HepG2 (cell line): ENCODE results near the gene HILPDA. TPM values are rescaled to one million over a fixed set of nuclear protein-coding genes. Genes with fewer than 3 reads are reported as not detected.
A peak's percentile ranks its signal among the peaks of the same experiment; 100 is the strongest.

Source experiments
- ERF ChIP-seq: IDR thresholded peaks from 2 replicates; pipeline ENCODE4 v1.6.1; 2018; ENCODE audit warnings: missing biosample characterization, missing genetic modification reagents
- HDAC1 ChIP-seq: sonication (generic); formaldehyde crosslinking; IDR thresholded peaks from 2 replicates; pipeline ENCODE4 v1.5.1; 2020; ENCODE audit warnings: mild to moderate bottlenecking, missing genetic modification reagents
- HIVEP1 ChIP-seq: sonication (generic); formaldehyde crosslinking; IDR thresholded peaks from 2 replicates; pipeline ENCODE4 v1.4.0; 2020; ENCODE audit warnings: mild to moderate bottlenecking, missing genetic modification reagents
- MED1 ChIP-seq: sonication (generic); formaldehyde crosslinking; IDR thresholded peaks from 2 replicates; pipeline ENCODE4 v1.4.0; 2020; ENCODE audit warnings: missing genetic modification reagents
- NFKB2 ChIP-seq: sonication (generic); formaldehyde crosslinking; IDR thresholded peaks from 2 replicates; pipeline ENCODE4 v1.4.0; 2020; ENCODE audit warnings: missing genetic modification reagents, borderline replicate concordance
- ZC3H13 ChIP-seq: sonication (generic); formaldehyde crosslinking; IDR thresholded peaks from 2 replicates; pipeline ENCODE4 v1.8.1; 2023; ENCODE audit warnings: mild to moderate bottlenecking, missing genetic modification reagents, moderate library complexity
- ZMYM3 ChIP-seq: sonication (generic); formaldehyde crosslinking; IDR thresholded peaks from 2 replicates; pipeline ENCODE4 v1.5.1; 2020; ENCODE audit warnings: mild to moderate bottlenecking, missing genetic modification reagents
- ZMYM4 ChIP-seq: sonication (generic); formaldehyde crosslinking; IDR thresholded peaks from 2 replicates; pipeline ENCODE4 v1.8.1; 2023; ENCODE audit warnings: mild to moderate bottlenecking, missing genetic modification reagents
- ZNF264 ChIP-seq: sonication (generic); formaldehyde crosslinking; IDR thresholded peaks from 2 replicates; pipeline ENCODE4 v1.4.0; 2020; ENCODE audit warnings: missing genetic modification reagents
- ZNF292 ChIP-seq: sonication (generic); formaldehyde crosslinking; IDR thresholded peaks from 2 replicates; pipeline ENCODE4 v1.8.1; 2022; ENCODE audit warnings: mild to moderate bottlenecking, low read depth, missing genetic modification reagents, borderline replicate concordance
- ZNF350 ChIP-seq: sonication (generic); formaldehyde crosslinking; IDR thresholded peaks from 2 replicates; pipeline ENCODE4 v1.4.0; 2020; ENCODE audit warnings: mild to moderate bottlenecking, low read depth, missing genetic modification reagents, borderline replicate concordance
- ZNF558 ChIP-seq: sonication (generic); formaldehyde crosslinking; IDR thresholded peaks from 2 replicates; pipeline ENCODE4 v1.9.0; 2022; ENCODE audit warnings: mild to moderate bottlenecking, missing genetic modification reagents, borderline replicate concordance
- ZNF670 ChIP-seq: sonication (generic); formaldehyde crosslinking; IDR thresholded peaks from 2 replicates; pipeline ENCODE4 v1.8.0; 2022; ENCODE audit warnings: mild to moderate bottlenecking, missing genetic modification reagents, borderline replicate concordance
- ZNF772 ChIP-seq: sonication (generic); formaldehyde crosslinking; IDR thresholded peaks from 2 replicates; pipeline ENCODE4 v1.5.0; 2020; ENCODE audit warnings: mild to moderate bottlenecking, missing genetic modification reagents
- ZZZ3 ChIP-seq: sonication (generic); formaldehyde crosslinking; IDR thresholded peaks from 2 replicates; pipeline ENCODE4 v1.4.0; 2020; ENCODE audit warnings: missing genetic modification reagents, mild to moderate bottlenecking, borderline replicate concordance
- polyA plus RNA-seq, 8 experiments: library from polyadenylated mRNA; depleted of rRNA in 3 of 8; stranded (reverse) in 7 of 8; unstranded in 1 of 8; fragments of >200 nt; fragmentation: Illumina TruSeq in 4 of 8; extraction: Trizol in 4 of 8; gene quantifications; 2 replicates each; pipeline versions ENCODE4 v1.2.1 to v1.2.3, GENCODE V29; 2011 to 2016; ENCODE audit warnings: low read depth in 4 of 8, missing spikeins in 1 of 8, mixed read lengths in 1 of 8; ENCODE audit not compliant: insufficient read depth in 1 of 8
- total RNA-seq, 5 experiments: library from RNA; depleted of rRNA; stranded (reverse); fragments of >200 nt; fragmentation: Illumina TruSeq; extraction: Trizol; gene quantifications; 2 replicates each; pipeline ENCODE4 v1.2.3, GENCODE V29; 2016; ENCODE audit warnings: low read depth in 1 of 5
- TF ChIP-seq, protein P1 (sequence below): sonication (generic); formaldehyde crosslinking; IDR thresholded peaks from 2 replicates; pipeline ENCODE4 v1.5.0; 2020; ENCODE audit warnings: mild to moderate bottlenecking, missing genetic modification reagents, borderline replicate concordance
- TF ChIP-seq, protein P2 (sequence below), 2 experiments: fragments of 450-650 bp in 1 of 2; sonication (generic) in 1 of 2; formaldehyde crosslinking; IDR thresholded peaks; 2 replicates each; pipeline versions ENCODE4 v1.5.0 to v1.8.0; 2020 to 2022; ENCODE audit warnings: mild to moderate bottlenecking in 1 of 2, missing genetic modification reagents in 1 of 2
- TF ChIP-seq, protein P3 (sequence below): sonication (generic); formaldehyde crosslinking; IDR thresholded peaks from 2 replicates; pipeline ENCODE4 v1.8.1; 2022; ENCODE audit warnings: low read depth, mild to moderate bottlenecking, missing genetic modification reagents
- TF ChIP-seq, protein P4 (sequence below): sonication (generic); formaldehyde crosslinking; IDR thresholded peaks from 2 replicates; pipeline ENCODE4 v1.5.1; 2020; ENCODE audit warnings: missing genetic modification reagents, mild to moderate bottlenecking, borderline replicate concordance

HILPDA gene
- total and polyA plus RNA-seq, 2 of the 13 experiments (the other 11 are each of a cell fraction or from before 2014, with no cell fraction given): 11.1 to 44.0 TPM

DNA sequence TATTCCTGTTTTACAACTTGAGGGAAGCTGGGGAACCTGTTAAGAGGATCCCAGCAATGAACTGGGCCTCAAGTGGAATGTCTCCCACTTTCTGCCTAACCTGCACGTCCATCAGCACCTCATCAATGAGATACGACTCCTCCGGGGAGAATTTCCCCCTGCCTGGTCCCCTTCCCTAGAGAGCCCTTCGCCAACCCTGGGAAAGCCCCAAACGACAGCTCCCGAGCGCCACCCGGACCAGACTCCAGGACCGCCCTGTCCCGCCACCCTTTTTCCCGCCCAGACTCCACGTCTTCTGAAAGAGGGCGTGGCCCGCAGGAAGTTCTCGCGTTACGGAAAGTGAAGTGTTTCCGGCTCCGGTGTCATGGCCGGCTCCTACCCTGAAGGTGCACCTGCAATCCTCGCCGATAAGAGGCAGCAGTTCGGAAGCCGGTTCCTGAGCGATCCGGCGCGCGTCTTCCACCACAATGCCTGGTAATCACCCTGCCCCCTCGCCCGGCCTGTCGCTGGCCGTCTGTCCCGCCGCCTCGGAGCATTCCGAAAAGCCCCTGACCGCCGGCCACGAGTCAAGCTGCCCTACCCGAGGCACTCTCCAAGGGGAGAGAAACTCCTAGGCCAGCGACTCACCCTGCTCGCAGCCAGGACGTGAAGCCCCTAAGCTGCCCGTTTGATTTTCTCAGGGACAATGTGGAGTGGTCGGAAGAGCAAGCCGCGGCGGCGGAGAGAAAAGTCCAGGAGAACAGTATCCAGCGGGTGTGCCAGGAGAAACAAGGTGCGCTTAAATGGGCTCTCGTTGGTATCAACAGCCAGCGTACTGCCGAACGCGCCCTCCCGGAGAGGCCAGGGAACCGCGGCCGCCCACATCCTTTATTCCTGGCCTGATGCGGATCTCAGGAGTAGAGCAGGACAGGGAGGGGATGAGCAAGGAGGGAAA lies 21.0 kb downstream of the HILPDA start, which contains the start of gene METTL2B (continued):
- peak; percentile 30; the same call in 1 of the 2 replicates for TF ChIP-seq ZNF772 (CRISPR knock-in tag)
- TF ChIP-seq ZNF350 (CRISPR knock-in tag): peak; percentile 82; the same call in 1 of the 2 replicates
- peak; percentile 62; the same call in 1 of the 2 replicates for TF ChIP-seq ZNF264 (CRISPR knock-in tag)
- TF ChIP-seq ERF: peak; percentile 72
- TF ChIP-seq, protein P1, sequence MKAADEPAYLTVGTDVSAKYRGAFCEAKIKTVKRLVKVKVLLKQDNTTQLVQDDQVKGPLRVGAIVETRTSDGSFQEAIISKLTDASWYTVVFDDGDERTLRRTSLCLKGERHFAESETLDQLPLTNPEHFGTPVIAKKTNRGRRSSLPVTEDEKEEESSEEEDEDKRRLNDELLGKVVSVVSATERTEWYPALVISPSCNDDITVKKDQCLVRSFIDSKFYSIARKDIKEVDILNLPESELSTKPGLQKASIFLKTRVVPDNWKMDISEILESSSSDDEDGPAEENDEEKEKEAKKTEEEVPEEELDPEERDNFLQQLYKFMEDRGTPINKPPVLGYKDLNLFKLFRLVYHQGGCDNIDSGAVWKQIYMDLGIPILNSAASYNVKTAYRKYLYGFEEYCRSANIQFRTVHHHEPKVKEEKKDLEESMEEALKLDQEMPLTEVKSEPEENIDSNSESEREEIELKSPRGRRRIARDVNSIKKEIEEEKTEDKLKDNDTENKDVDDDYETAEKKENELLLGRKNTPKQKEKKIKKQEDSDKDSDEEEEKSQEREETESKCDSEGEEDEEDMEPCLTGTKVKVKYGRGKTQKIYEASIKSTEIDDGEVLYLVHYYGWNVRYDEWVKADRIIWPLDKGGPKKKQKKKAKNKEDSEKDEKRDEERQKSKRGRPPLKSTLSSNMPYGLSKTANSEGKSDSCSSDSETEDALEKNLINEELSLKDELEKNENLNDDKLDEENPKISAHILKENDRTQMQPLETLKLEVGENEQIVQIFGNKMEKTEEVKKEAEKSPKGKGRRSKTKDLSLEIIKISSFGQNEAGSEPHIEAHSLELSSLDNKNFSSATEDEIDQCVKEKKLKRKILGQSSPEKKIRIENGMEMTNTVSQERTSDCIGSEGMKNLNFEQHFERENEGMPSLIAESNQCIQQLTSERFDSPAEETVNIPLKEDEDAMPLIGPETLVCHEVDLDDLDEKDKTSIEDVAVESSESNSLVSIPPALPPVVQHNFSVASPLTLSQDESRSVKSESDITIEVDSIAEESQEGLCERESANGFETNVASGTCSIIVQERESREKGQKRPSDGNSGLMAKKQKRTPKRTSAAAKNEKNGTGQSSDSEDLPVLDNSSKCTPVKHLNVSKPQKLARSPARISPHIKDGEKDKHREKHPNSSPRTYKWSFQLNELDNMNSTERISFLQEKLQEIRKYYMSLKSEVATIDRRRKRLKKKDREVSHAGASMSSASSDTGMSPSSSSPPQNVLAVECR (CRISPR knock-in tag): peak; percentile 89
- TF ChIP-seq ZNF292: peak; percentile 60; the same call in 1 of the 2 replicates
- peak; percentile 37 for TF ChIP-seq MED1 (CRISPR knock-in tag)
- peak; percentile 38; the same call in 1 of the 2 replicates for TF ChIP-seq ZZZ3 (CRISPR knock-in tag)
- TF ChIP-seq, protein P2, sequence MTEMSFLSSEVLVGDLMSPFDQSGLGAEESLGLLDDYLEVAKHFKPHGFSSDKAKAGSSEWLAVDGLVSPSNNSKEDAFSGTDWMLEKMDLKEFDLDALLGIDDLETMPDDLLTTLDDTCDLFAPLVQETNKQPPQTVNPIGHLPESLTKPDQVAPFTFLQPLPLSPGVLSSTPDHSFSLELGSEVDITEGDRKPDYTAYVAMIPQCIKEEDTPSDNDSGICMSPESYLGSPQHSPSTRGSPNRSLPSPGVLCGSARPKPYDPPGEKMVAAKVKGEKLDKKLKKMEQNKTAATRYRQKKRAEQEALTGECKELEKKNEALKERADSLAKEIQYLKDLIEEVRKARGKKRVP (CRISPR knock-in tag; IDR thresholded peaks at IDR 0.05): peak in 1 of 2 experiments; percentile 49; a peak in 1 of 4 replicates
- TF ChIP-seq ZMYM4: peak; percentile 91
- peak; percentile 88 for TF ChIP-seq ZC3H13 (CRISPR knock-in tag)
- TF ChIP-seq, protein P3, sequence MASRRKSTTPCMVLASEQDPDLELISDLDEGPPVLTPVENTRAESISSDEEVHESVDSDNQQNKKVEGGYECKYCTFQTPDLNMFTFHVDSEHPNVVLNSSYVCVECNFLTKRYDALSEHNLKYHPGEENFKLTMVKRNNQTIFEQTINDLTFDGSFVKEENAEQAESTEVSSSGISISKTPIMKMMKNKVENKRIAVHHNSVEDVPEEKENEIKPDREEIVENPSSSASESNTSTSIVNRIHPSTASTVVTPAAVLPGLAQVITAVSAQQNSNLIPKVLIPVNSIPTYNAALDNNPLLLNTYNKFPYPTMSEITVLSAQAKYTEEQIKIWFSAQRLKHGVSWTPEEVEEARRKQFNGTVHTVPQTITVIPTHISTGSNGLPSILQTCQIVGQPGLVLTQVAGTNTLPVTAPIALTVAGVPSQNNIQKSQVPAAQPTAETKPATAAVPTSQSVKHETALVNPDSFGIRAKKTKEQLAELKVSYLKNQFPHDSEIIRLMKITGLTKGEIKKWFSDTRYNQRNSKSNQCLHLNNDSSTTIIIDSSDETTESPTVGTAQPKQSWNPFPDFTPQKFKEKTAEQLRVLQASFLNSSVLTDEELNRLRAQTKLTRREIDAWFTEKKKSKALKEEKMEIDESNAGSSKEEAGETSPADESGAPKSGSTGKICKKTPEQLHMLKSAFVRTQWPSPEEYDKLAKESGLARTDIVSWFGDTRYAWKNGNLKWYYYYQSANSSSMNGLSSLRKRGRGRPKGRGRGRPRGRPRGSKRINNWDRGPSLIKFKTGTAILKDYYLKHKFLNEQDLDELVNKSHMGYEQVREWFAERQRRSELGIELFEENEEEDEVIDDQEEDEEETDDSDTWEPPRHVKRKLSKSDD (CRISPR knock-in tag): peak; percentile 79
- peak; percentile 92 for TF ChIP-seq HDAC1 (CRISPR knock-in tag)
- peak; percentile 78; the same call in 1 of the 2 replicates for TF ChIP-seq HIVEP1
- TF ChIP-seq, protein P4, sequence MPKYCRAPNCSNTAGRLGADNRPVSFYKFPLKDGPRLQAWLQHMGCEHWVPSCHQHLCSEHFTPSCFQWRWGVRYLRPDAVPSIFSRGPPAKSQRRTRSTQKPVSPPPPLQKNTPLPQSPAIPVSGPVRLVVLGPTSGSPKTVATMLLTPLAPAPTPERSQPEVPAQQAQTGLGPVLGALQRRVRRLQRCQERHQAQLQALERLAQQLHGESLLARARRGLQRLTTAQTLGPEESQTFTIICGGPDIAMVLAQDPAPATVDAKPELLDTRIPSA: peak; percentile 23; the same call in 1 of the 2 replicates
- TF ChIP-seq ZNF558 (CRISPR knock-in tag): peak; percentile 73; the same call in 1 of the 2 replicates
- TF ChIP-seq ZNF670 (CRISPR knock-in tag): 0 out of 2 replicates have a peak, but pooled peaks have one; percentile 25
- TF ChIP-seq ZMYM3: 0 out of 2 replicates have a peak, but pooled peaks have one; percentile 11
- TF ChIP-seq NFKB2 (CRISPR knock-in tag): peak; percentile 75
